ENCODE results near the gene AEN. TPM values are rescaled to one million over a fixed set of nuclear protein-coding genes. Genes with fewer than 3 reads are reported as not detected.

The AEN gene, protein sequence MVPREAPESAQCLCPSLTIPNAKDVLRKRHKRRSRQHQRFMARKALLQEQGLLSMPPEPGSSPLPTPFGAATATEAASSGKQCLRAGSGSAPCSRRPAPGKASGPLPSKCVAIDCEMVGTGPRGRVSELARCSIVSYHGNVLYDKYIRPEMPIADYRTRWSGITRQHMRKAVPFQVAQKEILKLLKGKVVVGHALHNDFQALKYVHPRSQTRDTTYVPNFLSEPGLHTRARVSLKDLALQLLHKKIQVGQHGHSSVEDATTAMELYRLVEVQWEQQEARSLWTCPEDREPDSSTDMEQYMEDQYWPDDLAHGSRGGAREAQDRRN
- 20.8 and 36.6 TPM in 2 replicates for total RNA-seq (ENCODE audit: low replicate concordance)

GRCh38 chr15:88620995-88621772 is at the start of gene AEN:
Gene AEN, plus strand, starts transcription at chr15:88621340. Its CDS starts 4,870 bp downstream, at chr15:88626210.
- TF ChIP-seq, protein P1, sequence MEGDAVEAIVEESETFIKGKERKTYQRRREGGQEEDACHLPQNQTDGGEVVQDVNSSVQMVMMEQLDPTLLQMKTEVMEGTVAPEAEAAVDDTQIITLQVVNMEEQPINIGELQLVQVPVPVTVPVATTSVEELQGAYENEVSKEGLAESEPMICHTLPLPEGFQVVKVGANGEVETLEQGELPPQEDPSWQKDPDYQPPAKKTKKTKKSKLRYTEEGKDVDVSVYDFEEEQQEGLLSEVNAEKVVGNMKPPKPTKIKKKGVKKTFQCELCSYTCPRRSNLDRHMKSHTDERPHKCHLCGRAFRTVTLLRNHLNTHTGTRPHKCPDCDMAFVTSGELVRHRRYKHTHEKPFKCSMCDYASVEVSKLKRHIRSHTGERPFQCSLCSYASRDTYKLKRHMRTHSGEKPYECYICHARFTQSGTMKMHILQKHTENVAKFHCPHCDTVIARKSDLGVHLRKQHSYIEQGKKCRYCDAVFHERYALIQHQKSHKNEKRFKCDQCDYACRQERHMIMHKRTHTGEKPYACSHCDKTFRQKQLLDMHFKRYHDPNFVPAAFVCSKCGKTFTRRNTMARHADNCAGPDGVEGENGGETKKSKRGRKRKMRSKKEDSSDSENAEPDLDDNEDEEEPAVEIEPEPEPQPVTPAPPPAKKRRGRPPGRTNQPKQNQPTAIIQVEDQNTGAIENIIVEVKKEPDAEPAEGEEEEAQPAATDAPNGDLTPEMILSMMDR (IDR thresholded peaks at IDR 0.05; ENCODE audit: insufficient read depth, low read length) = no peak
- peak; percentile 95 for DNase-seq (ENCODE audit: low read depth)
- peak within 1 kb of the TSS; percentile 77 for H3K4me3 ChIP-seq (ENCODE audit: low read depth, low read length)

GRCh38 chr15:88571852-88572259 is 49.3 kb upstream of the AEN start:
- DNase-seq (ENCODE audit: low read depth) = no peak
- TF ChIP-seq, protein P1 (IDR thresholded peaks at IDR 0.05; ENCODE audit: insufficient read depth, low read length) = no peak
- H3K4me3 ChIP-seq (ENCODE audit: low read depth, low read length) = no peak overlapping the region

GRCh38 chr15:88574077-88574476 is 47.1 kb upstream of the AEN start:
- TF ChIP-seq, protein P1 (IDR thresholded peaks at IDR 0.05; ENCODE audit: insufficient read depth, low read length) = no peak
- H3K4me3 ChIP-seq (ENCODE audit: low read depth, low read length) = no peak overlapping the region
- no peak for DNase-seq (ENCODE audit: low read depth)

GRCh38 chr15:88574655-88575054 is 46.5 kb upstream of the AEN start:
- H3K4me3 ChIP-seq (ENCODE audit: low read depth, low read length) = no peak overlapping the region
- TF ChIP-seq, protein P1 (IDR thresholded peaks at IDR 0.05; ENCODE audit: insufficient read depth, low read length) = no peak
- no peak for DNase-seq (ENCODE audit: low read depth)

DNA sequence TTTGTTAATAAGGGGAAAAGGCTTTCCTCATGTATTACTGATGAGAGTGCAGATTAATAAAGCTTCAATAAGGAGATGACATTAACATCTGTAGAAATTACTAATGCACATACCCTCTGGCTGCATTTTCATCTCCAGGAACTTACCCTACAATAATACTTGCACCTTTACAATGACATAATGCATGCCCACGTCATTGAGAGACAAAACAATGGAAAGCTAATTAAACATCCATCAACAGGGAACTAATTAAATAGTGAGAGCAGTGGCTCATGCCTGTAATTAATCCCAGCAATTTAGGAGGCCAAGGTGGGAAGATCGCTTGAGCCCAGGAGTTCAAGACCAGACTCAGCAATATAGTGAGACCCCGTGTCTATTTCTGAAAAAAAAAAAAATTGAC is 41.8 kb upstream of the AEN start:
- no peak overlapping the region for H3K4me3 ChIP-seq (ENCODE audit: low read depth, low read length)
- DNase-seq (ENCODE audit: low read depth) = no peak
- TF ChIP-seq, protein P1 (IDR thresholded peaks at IDR 0.05; ENCODE audit: insufficient read depth, low read length) = no peak

DNA sequence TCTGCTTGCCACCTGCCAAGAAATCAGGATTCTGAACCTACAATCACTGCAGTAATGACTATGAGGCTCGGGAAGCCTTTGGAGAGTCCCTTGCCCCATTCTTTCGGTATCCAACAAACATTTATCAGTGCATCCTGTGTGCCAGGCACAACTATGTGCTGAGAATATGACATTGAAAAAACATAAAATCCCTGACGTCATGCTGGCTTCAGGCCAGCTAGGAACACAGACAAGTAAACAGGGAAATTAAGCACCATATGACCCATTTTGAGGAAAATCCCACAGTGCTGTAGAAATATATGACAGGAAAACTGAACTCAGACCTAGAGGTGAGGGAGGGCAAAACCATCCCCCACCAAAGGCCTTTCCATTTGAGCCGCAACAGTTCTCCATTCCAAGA is 40.6 kb upstream of the AEN start:
- no peak for DNase-seq (ENCODE audit: low read depth)
- TF ChIP-seq, protein P1 (IDR thresholded peaks at IDR 0.05; ENCODE audit: insufficient read depth, low read length) = no peak
- H3K4me3 ChIP-seq (ENCODE audit: low read depth, low read length) = no peak overlapping the region

Measured in fibroblast of the aortic adventitia (primary cell).